ENCODE results near the gene RNU5B-1.

RNU5B-1 gene

GRCh38 chr15:65304381-65305149 is at the start of gene RNU5B-1:
TSS of gene RNU5B-1 (plus strand) at chr15:65304677.
- TF ChIP-seq CTCF (IDR thresholded peaks at IDR 0.05; ENCODE audit: borderline replicate concordance, control extremely low read depth, extremely low read depth, insufficient read depth, missing control alignments) = peak; percentile 81
- peak; percentile 82 for DNase-seq (ENCODE audit: low spot score)
- in situ Hi-C loops (cut with MboI; ENCODE audit: low sequenced_read_pairs, unreplicated experiment) = no loop called here

- no peak for TF ChIP-seq CTCF (IDR thresholded peaks at IDR 0.05; ENCODE audit: borderline replicate concordance, control extremely low read depth, extremely low read depth, insufficient read depth, missing control alignments)
- DNase-seq (ENCODE audit: low spot score) = no peak
- in situ Hi-C loops (cut with MboI; ENCODE audit: low sequenced_read_pairs, unreplicated experiment) = no loop called here
Observed at GRCh38 chr15:65254758-65255157, 49.7 kb upstream of the RNU5B-1 start.

- no peak for DNase-seq (ENCODE audit: low spot score)
- in situ Hi-C loops (cut with MboI; ENCODE audit: low sequenced_read_pairs, unreplicated experiment) = no loop called here
- no peak for TF ChIP-seq CTCF (IDR thresholded peaks at IDR 0.05; ENCODE audit: borderline replicate concordance, control extremely low read depth, extremely low read depth, insufficient read depth, missing control alignments)
Observed at GRCh38 chr15:65255486-65256140, 48.9 kb upstream of the RNU5B-1 start.

GRCh38 chr15:65258375-65259262 is 45.9 kb upstream of the RNU5B-1 start:
- TF ChIP-seq CTCF (IDR thresholded peaks at IDR 0.05; ENCODE audit: borderline replicate concordance, control extremely low read depth, extremely low read depth, insufficient read depth, missing control alignments) = no peak
- in situ Hi-C loops (cut with MboI; ENCODE audit: low sequenced_read_pairs, unreplicated experiment) = no loop called here

GRCh38 chr15:65259367-65259797 is 45.1 kb upstream of the RNU5B-1 start:
- TF ChIP-seq CTCF (IDR thresholded peaks at IDR 0.05; ENCODE audit: borderline replicate concordance, control extremely low read depth, extremely low read depth, insufficient read depth, missing control alignments) = no peak
- in situ Hi-C loops (cut with MboI; ENCODE audit: low sequenced_read_pairs, unreplicated experiment) = no loop called here
- DNase-seq (ENCODE audit: low spot score) = no peak

More at GRCh38 chr15:65258375-65259262, 45.9 kb upstream of the RNU5B-1 start:
- no peak for DNase-seq (ENCODE audit: low spot score)

- in situ Hi-C loops (cut with MboI; ENCODE audit: low sequenced_read_pairs, unreplicated experiment) = no loop called here
Observed at GRCh38 chr15:65260968-65261367, 43.5 kb upstream of the RNU5B-1 start.

More at GRCh38 chr15:65260968-65261367, 43.5 kb upstream of the RNU5B-1 start:
- DNase-seq (ENCODE audit: low spot score) = no peak
- TF ChIP-seq CTCF (IDR thresholded peaks at IDR 0.05; ENCODE audit: borderline replicate concordance, control extremely low read depth, extremely low read depth, insufficient read depth, missing control alignments) = no peak
